CD14-positive monocyte (primary cell): ENCODE results near the gene FAM222B. TPM values are rescaled to one million over a fixed set of nuclear protein-coding genes. Genes with fewer than 3 reads are reported as not detected.
"Not testable (repeated sequence)": the region's sequence is repeated elsewhere in the genome, so short reads cannot be mapped to it uniquely, and the experiment has no call there.

Experiments
- DNase-seq, 3 donors: peaks; one replicate each; pipeline ENCODE4 v3.0.0-alpha.2; 2011 to 2022
- H2AFZ ChIP-seq: 2 replicates; pipeline ENCODE4 v1.6.0; 2012; ENCODE audit warnings: mild to moderate bottlenecking, low read depth, low read length, inconsistent platforms; ENCODE audit not compliant: insufficient read depth, poor library complexity, severe bottlenecking
- H3K27ac ChIP-seq, 2 donors: 1 replicate in 1 of 2; 2 replicates in 1 of 2; pipeline ENCODE4 v1.5.1; 2012 to 2013; ENCODE audit warnings: low read length in 2 of 2, control low read depth in 1 of 2, inconsistent platforms in 1 of 2, low read depth in 1 of 2, mild to moderate bottlenecking in 1 of 2
- H3K27me3 ChIP-seq, 2 donors: one replicate each; pipeline versions ENCODE4 v1.6.0 to v1.6.1; 2011 to 2013; ENCODE audit warnings: low read length in 2 of 2; ENCODE audit not compliant: control insufficient read depth in 2 of 2, insufficient read depth in 2 of 2
- H3K36me3 ChIP-seq, 2 donors: replicated peaks in 1 of 2; 1 replicate in 1 of 2; 2 replicates in 1 of 2; pipeline versions ENCODE4 v1.5.1 to v1.6.1; 2012 to 2013; ENCODE audit warnings: low read length in 2 of 2, control low read depth in 1 of 2, inconsistent platforms in 1 of 2, mild to moderate bottlenecking in 1 of 2; ENCODE audit not compliant: insufficient read depth in 2 of 2, control insufficient read depth in 1 of 2
- H3K4me1 ChIP-seq, 2 donors: 1 replicate in 1 of 2; 2 replicates in 1 of 2; pipeline versions ENCODE4 v1.5.1 to v1.6.1; 2012 to 2013; ENCODE audit warnings: low read length in 2 of 2, control low read depth in 1 of 2, inconsistent platforms in 1 of 2, mild to moderate bottlenecking in 1 of 2, moderate library complexity in 1 of 2; ENCODE audit not compliant: insufficient read depth in 2 of 2, control insufficient read depth in 1 of 2
- H3K4me2 ChIP-seq: replicated peaks from 2 replicates; pipeline ENCODE3; 2012; ENCODE audit warnings: low read length, moderate library complexity, mild to moderate bottlenecking; ENCODE audit not compliant: poor library complexity, severe bottlenecking; ENCODE audit errors: extremely low read depth
- H3K4me3 ChIP-seq, 3 experiments: fragments of 200-600 bp in 1 of 3; sonication (generic) in 1 of 3; replicated peaks in 1 of 3; 1 replicate in 2 of 3; 2 replicates in 1 of 3; pipeline ENCODE4 v1.5.1; 2011 to 2013; ENCODE audit warnings: low read length in 3 of 3, mild to moderate bottlenecking in 3 of 3, control low read depth in 2 of 3, low read depth in 2 of 3, inconsistent platforms in 1 of 3, moderate library complexity in 1 of 3
- H3K79me2 ChIP-seq: 2 replicates; pipeline ENCODE4 v1.6.0; 2012; ENCODE audit warnings: mild to moderate bottlenecking, control low read depth, inconsistent platforms, low read length, moderate library complexity; ENCODE audit not compliant: insufficient read depth
- H3K9ac ChIP-seq: 2 replicates; pipeline ENCODE4 v1.6.0; 2017; ENCODE audit warnings: low read length, mild to moderate bottlenecking; ENCODE audit not compliant: insufficient read depth, poor library complexity, severe bottlenecking
- H3K9me3 ChIP-seq, 2 donors: replicated peaks in 1 of 2; 1 replicate in 1 of 2; 2 replicates in 1 of 2; pipeline versions ENCODE4 v1.5.1 to v1.6.1; 2012 to 2013; ENCODE audit warnings: low read length in 2 of 2, control low read depth in 1 of 2; ENCODE audit not compliant: control insufficient read depth in 1 of 2, insufficient read depth in 1 of 2
- H4K20me1 ChIP-seq: 2 replicates; pipeline ENCODE4 v1.6.0; 2012; ENCODE audit warnings: mild to moderate bottlenecking, low read length, control low read depth, moderate library complexity; ENCODE audit not compliant: insufficient read depth
- H3K27ac Mint-ChIP-seq, 7 donors: one replicate each; pipeline ENCODE4 v1.8.0; 2020; ENCODE audit warnings: mild to moderate bottlenecking in 7 of 7, mixed read lengths in 7 of 7, moderate library complexity in 6 of 7, inconsistent platforms in 2 of 7
- H3K27me3 Mint-ChIP-seq, 3 donors: one replicate each; pipeline ENCODE4 v1.8.0; 2021 to 2022; ENCODE audit warnings: low read depth in 3 of 3, mild to moderate bottlenecking in 3 of 3, mixed read lengths in 3 of 3, moderate library complexity in 3 of 3, inconsistent platforms in 1 of 3
- H3K36me3 Mint-ChIP-seq, 2 donors: one replicate each; pipeline ENCODE4 v1.8.0; 2020; ENCODE audit warnings: mixed read lengths in 2 of 2, inconsistent platforms in 1 of 2, mild to moderate bottlenecking in 1 of 2
- H3K4me1 Mint-ChIP-seq: one replicate; pipeline ENCODE4 v1.8.0; 2020; ENCODE audit warnings: mild to moderate bottlenecking, mixed read lengths
- H3K4me3 Mint-ChIP-seq, 2 donors: one replicate each; pipeline ENCODE4 v1.8.0; 2020; ENCODE audit warnings: mild to moderate bottlenecking in 2 of 2, mixed read lengths in 2 of 2, moderate library complexity in 1 of 2
- H3K9me3 Mint-ChIP-seq, 7 donors: one replicate each; pipeline ENCODE4 v1.8.0; 2020 to 2022; ENCODE audit warnings: mixed read lengths in 7 of 7, mild to moderate bottlenecking in 6 of 7, moderate library complexity in 6 of 7, inconsistent platforms in 2 of 7
- CTCF ChIP-seq: fragments of 200-600 bp; IDR thresholded peaks from one replicate; pipeline ENCODE4 v1.8.0; 2022; ENCODE audit warnings: antibody characterized with exemption, mild to moderate bottlenecking
- WGBS: methylation state at CpG from one replicate; pipeline ENCODE4 v1.1.5; 2013; ENCODE audit warnings: missing lambda C conversion rate; ENCODE audit not compliant: insufficient coverage; 5-methylcytosine and 5-hydroxymethylcytosine counted together
- intact Hi-C, 2 donors: fragments of 100-400 bp; cut with micrococcal nuclease; formaldehyde crosslinking; loops; one replicate each; pipeline versions ENCODE4 v1.15.0 to v1.15.1; 2023
- polyA plus RNA-seq, 3 donors: library from polyadenylated mRNA; depleted of rRNA in 1 of 3; unstranded in 2 of 3; stranded (reverse) in 1 of 3; fragments of 300-500 nt in 2 of 3; fragments of >200 nt in 1 of 3; fragmentation: Illumina TruSeq in 2 of 3; gene quantifications; 1 replicate in 2 of 3; 2 replicates in 1 of 3; pipeline ENCODE4 v1.2.3, GENCODE V29; 2012 to 2021

Gene FAM222B
- polyA plus RNA-seq, 3 donors: 1.5 to 8.6 (median 1.9) TPM

GRCh38 chr17:28841901-28842281 is 699 bp downstream of the FAM222B start:
- H3K27ac Mint-ChIP-seq: peak overlapping the region; percentile 85 to 94 (median 90)
- peak overlapping the region; percentile 97 for H2AFZ ChIP-seq
- H3K27ac ChIP-seq: peak overlapping the region; percentile 19 to 84
- peaks cover 0 to 4% of the 10 kb centered on the region in 2 donors for H3K36me3 Mint-ChIP-seq
- peak overlapping the region; percentile 87 for H3K4me2 ChIP-seq
- H3K27me3 Mint-ChIP-seq: no peaks in the 10 kb centered on the region
- peak overlapping the region; percentile 91 to 100 for H3K4me3 Mint-ChIP-seq
- no peak for TF ChIP-seq CTCF
- H4K20me1 ChIP-seq: no peaks in the 10 kb centered on the region
- peaks cover 13 to 15% of the 10 kb centered on the region in 2 donors for H3K4me1 ChIP-seq
- intact Hi-C loops: no loop called here
- no peaks in the 10 kb centered on the region for H3K27me3 ChIP-seq
- peak overlapping the region; percentile 86 to 96 (median 89) for H3K4me3 ChIP-seq
- H3K36me3 ChIP-seq: no peaks in the 10 kb centered on the region
- H3K79me2 ChIP-seq: peaks cover 35% of the 10 kb centered on the region
- peaks cover 17% of the 10 kb centered on the region for H3K4me1 Mint-ChIP-seq
- H3K9me3 ChIP-seq: no peaks in the 10 kb centered on the region
- peaks cover 0 to 2% (median 0%) of the 10 kb centered on the region in 7 donors for H3K9me3 Mint-ChIP-seq
- no peak for DNase-seq
- peak overlapping the region; percentile 74 for H3K9ac ChIP-seq
- WGBS: 0% methylated on average over 3 of the region's 6 CpGs

GRCh38 chr17:28839221-28839620 is 3.4 kb downstream of the FAM222B start:
- H3K27ac Mint-ChIP-seq: no peak overlapping the region

DNA sequence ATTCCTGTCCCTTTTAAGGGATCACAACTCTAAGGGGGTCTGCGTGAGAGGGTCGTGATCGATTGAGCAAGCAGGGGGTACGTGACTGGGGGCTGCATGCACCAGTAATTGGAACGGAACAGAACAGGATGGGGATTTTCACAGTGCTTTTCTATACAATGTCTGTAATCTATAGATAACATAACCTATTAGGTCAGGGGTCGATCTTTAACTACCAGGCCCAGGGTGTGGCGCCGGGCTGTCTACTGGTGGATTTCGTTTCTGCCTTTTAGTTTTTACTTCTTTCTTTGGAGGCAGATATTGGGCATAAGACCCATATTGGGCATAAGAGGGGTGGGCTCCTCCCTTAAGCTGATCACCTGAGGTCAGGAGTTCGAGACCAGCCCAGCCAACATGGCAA is 6.0 kb downstream of the FAM222B start:
- not testable (repeated sequence) for H3K4me3 ChIP-seq, H3K9me3 Mint-ChIP-seq, H3K27me3 Mint-ChIP-seq, H3K9me3 ChIP-seq, H3K4me1 ChIP-seq, H3K4me1 Mint-ChIP-seq, H3K9ac ChIP-seq, DNase-seq, H4K20me1 ChIP-seq, H3K4me3 Mint-ChIP-seq, H3K27me3 ChIP-seq, H3K27ac ChIP-seq, H3K4me2 ChIP-seq, H2AFZ ChIP-seq
- Mint-ChIP-seq H3K27ac (peak overlapping the region in 3 of 7 donors; percentile 0 to 9 (median 5)), H3K36me3 (peaks cover 12 to 18% of the 10 kb centered on the region in 2 donors)
- no CpG with 5 or more reads among the region's 10 CpGs for WGBS
- intact Hi-C loops: loop anchor here in 1 of 2 donors (10.0 kb wide), 1 partner anchor 72 kb away; no protein-coding TSS in a partner anchor
- peaks cover 0 to 10% of the 10 kb centered on the region in 2 donors for H3K36me3 ChIP-seq
- H3K79me2 ChIP-seq: peaks cover 31% of the 10 kb centered on the region

More at GRCh38 chr17:28839221-28839620, 3.4 kb downstream of the FAM222B start:
- Histone ChIP-seq H3K36me3 (peaks cover 0 to 4% of the 10 kb centered on the region in 2 donors), H3K79me2 (peaks cover 41% of the 10 kb centered on the region), H3K4me3 (no peak overlapping the region), H3K27ac (no peak overlapping the region), H3K9me3 (no peaks in the 10 kb centered on the region), H3K27me3 (no peaks in the 10 kb centered on the region), H2AFZ (no peak overlapping the region), H4K20me1 (no peaks in the 10 kb centered on the region), H3K4me1 (peaks cover 13 to 15% of the 10 kb centered on the region in 2 donors), H3K4me2 (no peak overlapping the region), H3K9ac (no peak overlapping the region)
- no peaks in the 10 kb centered on the region for H3K27me3 Mint-ChIP-seq
- no CpG with 5 or more reads among the region's 2 CpGs for WGBS
- peaks cover 0 to 2% (median 0%) of the 10 kb centered on the region in 7 donors for H3K9me3 Mint-ChIP-seq
- intact Hi-C loops: loop anchor here in 1 of 2 donors (10.0 kb wide), 1 partner anchor 74 kb away; no protein-coding TSS in a partner anchor
- no peak for DNase-seq
- H3K4me1 Mint-ChIP-seq: peaks cover 17% of the 10 kb centered on the region
- TF ChIP-seq CTCF: no peak
- peaks cover 3 to 6% of the 10 kb centered on the region in 2 donors for H3K36me3 Mint-ChIP-seq
- H3K4me3 Mint-ChIP-seq: no peak overlapping the region
